Measurements from ENCODE around the gene HCRT. TPM values are rescaled to one million over a fixed set of nuclear protein-coding genes. Genes with fewer than 3 reads are reported as not detected.

HCRT gene
- total and polyA plus RNA-seq, 2 donors (not counting 1 experiment from before 2014, with no cell fraction given), result not detected

DNA sequence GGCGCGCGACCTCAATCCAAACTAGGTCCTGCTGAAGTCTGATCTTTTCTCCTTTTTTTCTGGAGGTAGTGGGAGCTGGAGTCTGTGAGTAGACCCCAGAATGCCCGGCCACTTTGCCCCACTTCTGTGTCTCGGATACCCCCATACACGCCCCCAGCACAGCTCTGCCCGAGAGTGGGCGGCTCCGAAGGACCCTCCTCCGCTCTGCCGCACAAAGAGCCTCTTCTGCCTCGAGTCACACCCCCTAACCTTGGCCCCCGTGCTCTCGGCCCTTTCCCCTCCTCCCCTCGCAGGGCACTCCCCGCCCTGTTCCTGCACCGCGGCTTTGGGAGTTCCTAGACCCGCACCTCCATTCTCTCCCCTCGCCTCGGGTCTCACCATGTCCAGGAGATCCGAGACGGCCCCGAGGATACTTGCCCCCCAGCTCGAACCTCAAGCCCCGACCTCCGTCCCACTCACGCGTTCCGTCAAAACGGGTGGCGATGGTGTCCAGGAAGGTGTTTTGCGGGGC, 4.8 kb downstream of the HCRT start:
- 4% methylated on average over 30 of the region's 33 CpGs for WGBS (ENCODE audit: insufficient coverage)
- Mint-ChIP-seq H3K27me3 (no peaks in the 10 kb centered on the region), H3K27ac (peak overlapping the region; percentile 32), H3K4me3 (peak overlapping the region; percentile 47), H3K9me3 (ENCODE audit: insufficient read depth) (no peaks in the 10 kb centered on the region), H3K4me1 (peaks cover 62% of the 10 kb centered on the region)
- no peak for DNase-seq
- peaks cover 0 to 17% (median 2%) of the 10 kb centered on the region in 4 experiments for H3K27me3 ChIP-seq (replicated peaks in 1 of 4; ENCODE audit: control extremely low read depth in 1 of 4, control insufficient read depth in 3 of 4, insufficient read depth in 4 of 4, low read length in 3 of 4)
- H3K9ac ChIP-seq (ENCODE audit: low read length), result peak overlapping the region; percentile 67
- H3K9me3 ChIP-seq (ENCODE audit: control extremely low read depth in 1 of 3, control insufficient read depth in 2 of 3, insufficient read depth in 1 of 3, low read length in 2 of 3), result peaks cover 0 to 11% (median 0%) of the 10 kb centered on the region in 3 donors
- H3K4me2 ChIP-seq (replicated peaks; ENCODE audit: low read depth, low read length, poor library complexity, severe bottlenecking), result peak overlapping the region; percentile 97
- POLR2A ChIA-PET, result no interaction called here
- H4K20me1 ChIP-seq (ENCODE audit: control insufficient read depth, insufficient read depth, low read length, poor library complexity, severe bottlenecking), result no peaks in the 10 kb centered on the region
- H3K36me3 ChIP-seq (replicated peaks in 1 of 2; ENCODE audit: control extremely low read depth in 1 of 2, control insufficient read depth in 1 of 2, extremely low read depth in 1 of 2, insufficient read depth in 2 of 2, low read length in 1 of 2), result no peaks in the 10 kb centered on the region
- no peak overlapping the region for H3K27ac ChIP-seq (ENCODE audit: low read length in 2 of 2)
- ATAC-seq (ENCODE audit: low read depth), result no peak
- CTCF ChIA-PET, result interaction anchor here (0.6 to 3.3 kb wide), 13 partner anchors 10 to 252 kb away, joined by 3 to 20 read pairs (median 5); partner anchors contain the start of genes CNP, DNAJC7 and GHDC
- no peaks in the 10 kb centered on the region for H3K79me2 ChIP-seq (ENCODE audit: control insufficient read depth, insufficient read depth, low read length)
- H2AFZ ChIP-seq (ENCODE audit: insufficient read depth, low read depth, low read length, poor library complexity, severe bottlenecking), result peak overlapping the region; percentile 72
- peak overlapping the region in 4 of 5 experiments; percentile 35 to 79 (median 59) for H3K4me3 ChIP-seq (ENCODE audit: control extremely low read depth in 1 of 5, extremely low read depth in 1 of 5, insufficient read depth in 1 of 5, low read depth in 2 of 5, low read length in 4 of 5)
- intact Hi-C loops (cut with micrococcal nuclease), result loop anchor here (2.0 to 5.0 kb wide), 5 partner anchors 26 to 1363 kb away; partner anchors contain the start of genes ATP6V0A1, DHX58, RAB5C and STAT3
- TF ChIP-seq EZH2 (IDR thresholded peaks at IDR 0.05; ENCODE audit: borderline replicate concordance, insufficient read depth, low read depth, low read length, poor library complexity, severe bottlenecking) (no peak), CTCF (IDR thresholded peaks at IDR 0.05) (no peak)
- peaks cover 46 to 63% of the 10 kb centered on the region in 2 donors for H3K4me1 ChIP-seq (ENCODE audit: control insufficient read depth in 2 of 2, insufficient read depth in 2 of 2, low read length in 2 of 2)

- Histone ChIP-seq H4K20me1 (ENCODE audit: control insufficient read depth, insufficient read depth, low read length, poor library complexity, severe bottlenecking) (no peaks in the 10 kb centered on the region), H3K27me3 (replicated peaks in 1 of 4; ENCODE audit: control extremely low read depth in 1 of 4, control insufficient read depth in 3 of 4, insufficient read depth in 4 of 4, low read length in 3 of 4) (peaks cover 0 to 17% (median 2%) of the 10 kb centered on the region in 4 experiments), H3K4me2 (replicated peaks; ENCODE audit: low read depth, low read length, poor library complexity, severe bottlenecking) (peak overlapping the region; percentile 97), H2AFZ (ENCODE audit: insufficient read depth, low read depth, low read length, poor library complexity, severe bottlenecking) (no peak overlapping the region), H3K27ac (ENCODE audit: low read length in 2 of 2) (no peak overlapping the region), H3K36me3 (replicated peaks in 1 of 2; ENCODE audit: control extremely low read depth in 1 of 2, control insufficient read depth in 1 of 2, extremely low read depth in 1 of 2, insufficient read depth in 2 of 2, low read length in 1 of 2) (no peaks in the 10 kb centered on the region), H3K9me3 (ENCODE audit: control extremely low read depth in 1 of 3, control insufficient read depth in 2 of 3, insufficient read depth in 1 of 3, low read length in 2 of 3) (peaks cover 0 to 11% (median 0%) of the 10 kb centered on the region in 3 donors), H3K4me1 (ENCODE audit: control insufficient read depth in 2 of 2, insufficient read depth in 2 of 2, low read length in 2 of 2) (peaks cover 46 to 61% of the 10 kb centered on the region in 2 donors), H3K4me3 (ENCODE audit: control extremely low read depth in 1 of 5, extremely low read depth in 1 of 5, insufficient read depth in 1 of 5, low read depth in 2 of 5, low read length in 4 of 5) (peak overlapping the region in 1 of 5 experiments; percentile 59), H3K79me2 (ENCODE audit: control insufficient read depth, insufficient read depth, low read length) (no peaks in the 10 kb centered on the region), H3K9ac (ENCODE audit: low read length) (no peak overlapping the region)
- Mint-ChIP-seq H3K4me3 (peak overlapping the region; percentile 47), H3K27me3 (no peaks in the 10 kb centered on the region), H3K9me3 (ENCODE audit: insufficient read depth) (no peaks in the 10 kb centered on the region), H3K4me1 (peaks cover 60% of the 10 kb centered on the region), H3K27ac (no peak overlapping the region)
- POLR2A ChIA-PET, result interaction anchor here (0.5 kb wide), 1 partner anchor 1890 kb away, joined by 4 read pairs; no protein-coding TSS in a partner anchor
- DNase-seq (peak; percentile 61), ATAC-seq (ENCODE audit: low read depth) (no peak)
- intact Hi-C loops (cut with micrococcal nuclease), result loop anchor here (2.0 to 5.0 kb wide), 5 partner anchors 25 to 1363 kb away; partner anchors contain the start of genes ATP6V0A1, DHX58, RAB5C and STAT3
- WGBS (ENCODE audit: insufficient coverage), result 27% methylated on average over 9 of the region's 20 CpGs
- CTCF ChIA-PET, result interaction anchor here (0.6 to 3.3 kb wide), 11 partner anchors 10 to 251 kb away, joined by 3 to 20 read pairs (median 5); partner anchors contain the start of genes DNAJC7 and GHDC
- TF ChIP-seq EZH2 (IDR thresholded peaks at IDR 0.05; ENCODE audit: borderline replicate concordance, insufficient read depth, low read depth, low read length, poor library complexity, severe bottlenecking), result no peak
- TF ChIP-seq CTCF (IDR thresholded peaks at IDR 0.05), result no peak
These were observed 5.3 kb downstream of the HCRT start for GRCh38 chr17:42179911-42180410.

Data from B cell (primary cell).